ENCODE results near the gene LRP4.

DNA sequence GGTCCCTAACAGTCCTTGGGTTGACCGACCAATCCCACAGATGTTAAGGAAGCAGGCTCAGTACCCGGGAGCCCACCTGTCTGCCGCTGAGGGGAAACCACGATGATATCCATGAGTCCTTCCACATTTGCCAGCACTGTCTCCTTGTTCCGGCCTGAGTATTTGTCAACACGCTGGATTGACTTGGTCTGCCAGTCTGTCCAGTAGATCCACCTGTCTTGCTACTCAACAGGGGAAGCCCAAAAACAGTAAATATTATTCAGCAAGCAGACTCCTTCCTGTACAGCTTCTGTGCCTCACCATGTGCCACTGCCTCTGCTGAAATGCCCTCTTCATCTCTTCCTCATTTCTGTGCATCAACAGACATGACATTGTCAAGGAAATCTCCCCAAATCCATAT is 49.4 kb downstream of the LRP4 start:
- TF ChIP-seq, protein P1, sequence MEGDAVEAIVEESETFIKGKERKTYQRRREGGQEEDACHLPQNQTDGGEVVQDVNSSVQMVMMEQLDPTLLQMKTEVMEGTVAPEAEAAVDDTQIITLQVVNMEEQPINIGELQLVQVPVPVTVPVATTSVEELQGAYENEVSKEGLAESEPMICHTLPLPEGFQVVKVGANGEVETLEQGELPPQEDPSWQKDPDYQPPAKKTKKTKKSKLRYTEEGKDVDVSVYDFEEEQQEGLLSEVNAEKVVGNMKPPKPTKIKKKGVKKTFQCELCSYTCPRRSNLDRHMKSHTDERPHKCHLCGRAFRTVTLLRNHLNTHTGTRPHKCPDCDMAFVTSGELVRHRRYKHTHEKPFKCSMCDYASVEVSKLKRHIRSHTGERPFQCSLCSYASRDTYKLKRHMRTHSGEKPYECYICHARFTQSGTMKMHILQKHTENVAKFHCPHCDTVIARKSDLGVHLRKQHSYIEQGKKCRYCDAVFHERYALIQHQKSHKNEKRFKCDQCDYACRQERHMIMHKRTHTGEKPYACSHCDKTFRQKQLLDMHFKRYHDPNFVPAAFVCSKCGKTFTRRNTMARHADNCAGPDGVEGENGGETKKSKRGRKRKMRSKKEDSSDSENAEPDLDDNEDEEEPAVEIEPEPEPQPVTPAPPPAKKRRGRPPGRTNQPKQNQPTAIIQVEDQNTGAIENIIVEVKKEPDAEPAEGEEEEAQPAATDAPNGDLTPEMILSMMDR (IDR thresholded peaks at IDR 0.05), result no peak
- TF ChIP-seq POLR2A (IDR thresholded peaks at IDR 0.05), result no peak

Data from body of pancreas (tissue), 4 donors.